Mucosa of gallbladder (tissue), 1 donor: Measurements from ENCODE around the gene PBRM1. TPM values are rescaled to one million over a fixed set of nuclear protein-coding genes. Genes with fewer than 3 reads are reported as not detected.
A peak's percentile ranks its signal among the peaks of the same experiment; 100 is the strongest.

Source experiments
- DNase-seq: peaks from one replicate; pipeline ENCODE4 v3.0.0-alpha.2; 2020; ENCODE audit warnings: low spot score
- total RNA-seq: library from RNA; stranded (reverse); gene quantifications from one replicate; pipeline ENCODE4 v1.2.1, GENCODE V29; 2021
- donor health status: DM: no; HTN: no; CAD: no.

PBRM1 gene
- total RNA-seq, 1 donor from 2014 or later: 54.3 TPM

DNA sequence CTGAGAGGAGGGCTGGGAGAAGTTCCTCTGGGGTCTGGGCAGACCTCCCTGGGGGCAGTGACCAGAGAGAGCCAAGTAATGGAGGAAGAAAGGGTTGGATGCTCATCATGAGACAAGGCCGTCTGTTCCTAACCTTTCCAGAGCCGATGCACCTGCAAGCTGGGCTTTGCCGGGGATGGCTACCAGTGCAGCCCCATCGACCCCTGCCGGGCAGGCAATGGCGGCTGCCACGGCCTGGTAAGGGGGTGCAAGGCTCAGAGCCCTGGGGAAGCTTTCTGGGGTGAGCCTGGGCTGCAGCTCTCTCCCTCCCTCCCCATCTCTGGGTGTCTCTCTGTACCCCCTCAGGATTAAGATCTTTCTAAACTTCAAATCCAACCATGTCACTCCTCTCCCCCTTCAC is 174.2 kb downstream of the PBRM1 start:
- no peak for DNase-seq

- no peak for DNase-seq
These were observed 175.9 kb downstream of the PBRM1 start for GRCh38 chr3:52509753-52510328.

GRCh38 chr3:52507359-52507758 is 178.4 kb downstream of the PBRM1 start:
- DNase-seq: no peak

DNA sequence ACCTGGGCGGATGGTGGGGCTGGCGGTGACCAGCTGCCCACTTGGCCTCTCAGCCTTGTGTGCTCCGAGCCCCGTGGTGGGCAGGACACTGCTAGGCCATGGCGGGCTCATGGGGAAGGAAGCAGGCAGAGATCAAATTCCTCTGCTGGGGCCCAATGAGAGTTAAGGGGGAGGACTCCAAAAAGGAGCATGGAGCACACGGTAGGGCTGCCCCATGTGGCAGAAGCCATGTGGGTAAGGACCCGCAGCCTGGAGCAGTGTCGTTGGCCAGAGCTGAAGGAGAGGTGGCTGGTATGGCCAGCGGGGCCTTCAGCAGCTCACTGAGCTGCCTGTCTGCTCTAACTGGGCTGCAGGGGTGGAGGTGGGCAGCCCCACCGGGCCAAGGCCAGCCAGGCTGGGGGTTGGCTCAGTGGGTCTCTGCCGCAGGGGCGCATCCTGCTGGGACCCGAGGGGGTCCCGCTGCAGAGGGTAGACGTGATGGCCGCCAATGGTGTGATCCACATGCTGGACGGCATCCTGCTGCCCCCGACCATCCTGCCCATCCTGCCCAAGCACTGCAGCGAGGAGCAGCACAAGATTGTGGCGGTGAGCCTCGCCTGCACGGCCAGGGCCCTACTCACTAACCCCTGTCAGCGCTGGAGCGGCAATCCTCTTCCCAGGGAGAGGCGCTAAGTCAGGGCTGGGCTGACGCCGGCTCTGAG is 179.3 kb downstream of the PBRM1 start:
- no peak for DNase-seq

DNA sequence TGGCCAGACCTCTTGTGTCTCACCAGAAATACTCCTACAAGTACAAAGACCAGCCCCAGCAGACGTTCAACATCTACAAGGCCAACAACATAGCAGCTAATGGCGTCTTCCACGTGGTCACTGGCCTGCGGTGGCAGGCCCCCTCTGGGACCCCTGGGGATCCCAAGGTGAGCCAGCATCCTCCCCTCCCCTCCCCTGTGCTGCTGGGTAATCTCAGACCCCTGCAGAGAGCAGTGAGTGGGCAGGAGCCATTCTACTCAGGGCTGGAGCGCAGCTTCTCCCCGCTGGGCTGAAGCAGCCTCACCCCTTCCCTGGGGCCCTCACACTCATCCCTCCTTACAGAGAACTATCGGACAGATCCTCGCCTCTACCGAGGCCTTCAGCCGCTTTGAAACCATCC is 180.7 kb downstream of the PBRM1 start:
- no peak for DNase-seq

- DNase-seq: no peak
These were observed 181.8 kb downstream of the PBRM1 start for GRCh38 chr3:52503788-52504424.

DNA sequence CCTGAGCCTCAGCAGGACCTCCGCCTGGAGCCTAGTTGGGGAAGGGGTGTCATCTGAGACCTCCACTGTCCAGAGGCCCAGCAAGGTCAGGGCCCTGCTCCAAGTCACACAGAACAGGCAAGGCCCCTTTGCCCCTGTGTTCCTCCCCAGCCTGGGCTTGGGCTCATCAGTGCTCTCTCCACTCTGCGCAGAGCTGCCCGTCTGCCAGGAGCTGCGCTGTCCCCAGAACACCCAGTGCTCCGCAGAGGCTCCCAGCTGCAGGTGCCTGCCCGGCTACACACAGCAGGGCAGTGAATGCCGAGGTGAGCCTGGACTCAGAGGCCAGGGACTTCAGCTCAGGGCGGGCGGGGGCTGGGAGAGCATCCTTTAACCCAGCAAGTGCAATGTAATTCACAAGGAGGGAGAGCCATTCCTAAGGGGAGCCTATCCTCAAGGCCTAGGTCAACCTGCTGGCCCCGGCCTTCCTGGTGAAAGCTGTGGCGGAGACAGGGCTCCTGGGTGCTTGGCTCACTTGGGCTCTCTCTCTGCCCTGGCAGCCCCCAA is 182.8 kb downstream of the PBRM1 start:
- no peak for DNase-seq

DNA sequence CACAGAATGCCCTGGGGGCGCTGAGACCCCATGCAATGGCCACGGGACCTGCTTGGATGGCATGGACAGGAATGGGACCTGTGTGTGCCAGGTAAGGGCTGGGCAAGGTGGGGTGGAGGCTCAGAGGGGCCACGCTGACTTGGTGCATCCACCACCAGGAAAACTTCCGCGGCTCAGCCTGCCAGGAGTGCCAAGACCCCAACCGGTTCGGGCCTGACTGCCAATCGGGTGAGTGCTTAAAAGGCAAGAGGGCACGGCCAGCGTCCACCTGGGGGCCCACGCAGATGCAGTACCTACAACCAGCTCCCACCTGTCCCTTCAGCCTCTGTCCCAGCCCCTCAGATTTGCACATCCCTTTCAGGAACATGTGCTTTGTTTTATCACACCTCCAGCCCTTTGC is 183.7 kb downstream of the PBRM1 start:
- DNase-seq: no peak

GRCh38 chr3:52501046-52501445 is 184.7 kb downstream of the PBRM1 start:
- DNase-seq: no peak

- peak; percentile 47 for DNase-seq
These were observed 187.3 kb downstream of the PBRM1 start for GRCh38 chr3:52498137-52499054.

DNA sequence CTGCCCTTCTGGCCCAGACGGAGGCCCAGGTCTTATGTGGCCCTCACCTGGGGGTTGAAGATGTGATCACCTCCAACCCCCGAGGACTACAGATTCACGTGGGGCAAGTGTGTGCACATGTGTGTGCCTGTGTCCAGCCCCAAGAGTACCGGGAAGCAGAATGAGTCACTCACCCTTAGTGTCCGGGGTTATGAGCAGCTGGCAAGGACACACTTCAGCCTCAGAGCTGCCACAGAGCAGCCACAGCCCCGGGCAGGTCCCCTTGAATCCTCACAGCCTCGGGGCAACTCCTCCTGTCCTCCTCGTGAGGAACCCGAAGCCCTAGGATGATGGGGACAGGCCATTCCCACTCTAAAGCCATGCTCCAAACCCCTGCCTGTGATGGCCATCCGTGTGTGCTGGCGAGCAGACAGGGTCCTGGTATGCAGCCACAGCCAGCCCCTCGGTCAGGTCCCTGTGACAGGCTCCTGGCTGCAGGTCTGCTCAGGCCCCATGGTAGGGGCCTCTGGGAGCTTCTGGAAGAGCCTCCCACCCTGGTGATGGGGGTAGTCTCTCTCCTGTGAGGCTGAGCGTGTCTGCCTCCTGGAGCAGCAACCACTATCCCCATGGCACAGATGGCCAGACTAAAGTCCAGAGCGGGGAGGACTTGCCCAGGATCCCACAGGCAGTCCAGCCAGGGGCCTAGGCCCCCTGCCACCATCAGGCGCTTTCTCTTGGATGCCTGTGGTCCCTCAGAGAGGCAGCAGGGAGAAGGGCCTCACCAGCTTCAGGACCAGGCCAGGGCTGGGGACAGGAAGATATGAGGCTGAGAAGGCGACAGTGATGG is 189.7 kb downstream of the PBRM1 start:
- DNase-seq: no peak

Other genes with a start within 250 kb of the PBRM1 start
- 11.6 TPM for gene SEMA3G, start 240.8 kb downstream of the PBRM1 start, total RNA-seq
- 0.81 TPM for gene TNNC1, start 231.9 kb downstream of the PBRM1 start, total RNA-seq
- gene NISCH, start 230.3 kb downstream of the PBRM1 start, total RNA-seq: 111 TPM
- 222 TPM for gene STAB1, start 190.6 kb downstream of the PBRM1 start, total RNA-seq
- gene NT5DC2, start 152.1 kb downstream of the PBRM1 start, total RNA-seq: 20.3 TPM
- gene UQCC5, start 149.3 kb downstream of the PBRM1 start, total RNA-seq: 14.6 TPM
- 29.4 TPM for gene GNL3, start 119 bp upstream of the PBRM1 start, total RNA-seq
- 55.0 TPM for gene GLT8D1, start 19.9 kb upstream of the PBRM1 start, total RNA-seq
- 106 TPM for gene SPCS1, start 20.2 kb upstream of the PBRM1 start, total RNA-seq
- gene NEK4, start 85.0 kb upstream of the PBRM1 start, total RNA-seq: 40.1 TPM
- 4.8 TPM for gene ITIH1, start 91.7 kb upstream of the PBRM1 start, total RNA-seq
- gene ITIH3, start 108.9 kb upstream of the PBRM1 start, total RNA-seq: 2.0 TPM
- 10.2 TPM for gene ITIH4, start 144.8 kb upstream of the PBRM1 start, total RNA-seq
- gene MUSTN1, start 149.1 kb upstream of the PBRM1 start, total RNA-seq: 4.7 TPM
- gene STIMATE, start 211.6 kb upstream of the PBRM1 start, total RNA-seq: 25.3 TPM